HepG2 (cell line): ENCODE measurements around the gene CMPK1. TPM values are rescaled to one million over a fixed set of nuclear protein-coding genes. Genes with fewer than 3 reads are reported as not detected.

Source experiments
- ATAC-seq: fragments of 200-7000 bp; cut with Tn5 transposase; 3 replicates; pipeline ENCODE4 v1.9.1; 2020; ENCODE audit warnings: mild to moderate bottlenecking, moderate library complexity
- BruUV-seq: library from RNA; stranded (reverse); fragments of 400-500 nt; replicated peaks from 2 replicates; lab custom pipeline; 2021; lab: Mats Ljungman, UMichigan
- CTCF ChIA-PET: fragments of 300-600 bp; formaldehyde crosslinking; extraction: SDS; loops from one replicate; lab custom pipeline; 2021; ENCODE audit warnings: low total read pairs, inconsistent platforms, low intra/inter-chr PET ratio; lab: Yijun Ruan, JAX
- POLR2A ChIA-PET: fragments of 350-600 bp; sonication (Branson Sonifier 250); formaldehyde crosslinking; loops from one replicate; lab custom pipeline; 2020; ENCODE audit warnings: antibody characterized with exemption, inconsistent platforms; lab: Yijun Ruan, JAX
- DNase-seq: peaks from one replicate; pipeline ENCODE4 v3.0.0-alpha.2; 2015; ENCODE audit warnings: low spot score
- FAIRE-seq: peaks from 3 replicates; lab custom pipeline; 2011; peaks lifted over from hg19 to GRCh38; lab: Jason Lieb, UNC
- H2AFZ ChIP-seq: one replicate; pipeline ENCODE4 v1.6.1; 2011; ENCODE audit warnings: low read length, inconsistent platforms
- H3K27ac ChIP-seq: fragments of 300-600 bp; 3 replicates; pipeline ENCODE4 v1.8.0; 2011; ENCODE audit warnings: mixed run types, mild to moderate bottlenecking, mixed read lengths, low read length, inconsistent platforms; ENCODE audit not compliant: insufficient read depth; ENCODE audit errors: extremely low read length
- H3K27me3 ChIP-seq, 2 experiments: fragments of 200-600 bp in 1 of 2; 2 replicates in 1 of 2; 3 replicates in 1 of 2; pipeline versions ENCODE4 v1.6.0 to v1.8.0; 2011; ENCODE audit warnings: low read length in 2 of 2, mild to moderate bottlenecking in 2 of 2, moderate library complexity in 2 of 2, inconsistent platforms in 1 of 2; ENCODE audit not compliant: insufficient read depth in 2 of 2, control insufficient read depth in 1 of 2
- H3K36me3 ChIP-seq, 2 experiments: fragments of 200-600 bp in 1 of 2; replicated peaks in 1 of 2; 2 replicates in 1 of 2; 3 replicates in 1 of 2; pipeline versions ENCODE4 v1.5.1 to v1.8.0; 2011; ENCODE audit warnings: low read length in 2 of 2, inconsistent platforms in 1 of 2; ENCODE audit not compliant: insufficient read depth in 2 of 2, control insufficient read depth in 1 of 2
- H3K4me1 ChIP-seq: 2 replicates; pipeline ENCODE4 v1.5.1; 2012; ENCODE audit warnings: low read length, inconsistent platforms; ENCODE audit not compliant: insufficient read depth
- H3K4me2 ChIP-seq: 2 replicates; pipeline ENCODE4 v1.6.0; 2011; ENCODE audit warnings: low read depth, low read length, inconsistent platforms
- H3K4me3 ChIP-seq, 3 experiments: fragments of 200-600 bp in 1 of 3; sonication (generic), shearing (Covaris generic) in 1 of 3; replicated peaks in 1 of 3; 2 replicates each; pipeline ENCODE4 v1.5.1; 2011 to 2016; ENCODE audit warnings: low read length in 3 of 3, inconsistent platforms in 2 of 3, low read depth in 2 of 3, mild to moderate bottlenecking in 2 of 3, control low read depth in 1 of 3, mixed read lengths in 1 of 3; ENCODE audit not compliant: insufficient read depth in 1 of 3
- H3K79me2 ChIP-seq: one replicate; pipeline ENCODE4 v1.6.1; 2011; ENCODE audit warnings: low read length, inconsistent platforms; ENCODE audit not compliant: insufficient read depth
- H3K9ac ChIP-seq: 2 replicates; pipeline ENCODE4 v1.6.0; 2011; ENCODE audit warnings: mild to moderate bottlenecking, low read depth, low read length, inconsistent platforms; ENCODE audit not compliant: insufficient read depth
- H3K9me3 ChIP-seq: 2 replicates; pipeline ENCODE4 v1.5.1; 2012; ENCODE audit warnings: mild to moderate bottlenecking, low read length
- H4K20me1 ChIP-seq: 2 replicates; pipeline ENCODE4 v1.6.0; 2011; ENCODE audit warnings: inconsistent platforms, mild to moderate bottlenecking, low read length, moderate library complexity; ENCODE audit not compliant: insufficient read depth
- AKAP8 ChIP-seq: sonication (generic); formaldehyde crosslinking; IDR thresholded peaks from 2 replicates; pipeline ENCODE4 v1.5.1; 2020; ENCODE audit warnings: mild to moderate bottlenecking, missing genetic modification reagents
- CEBPB ChIP-seq: IDR thresholded peaks from 2 replicates; pipeline ENCODE4 v1.6.1; 2011; ENCODE audit warnings: low read depth, low read length, improper control_type of control experiment, borderline replicate concordance
- CEBPG ChIP-seq: IDR thresholded peaks from 2 replicates; pipeline ENCODE4 v1.6.1; 2016
- FLYWCH1 ChIP-seq: sonication (generic); formaldehyde crosslinking; IDR thresholded peaks from 2 replicates; pipeline ENCODE4 v1.8.1; 2023; ENCODE audit warnings: mild to moderate bottlenecking, missing genetic modification reagents
- HDAC1 ChIP-seq: sonication (generic); formaldehyde crosslinking; IDR thresholded peaks from 2 replicates; pipeline ENCODE4 v1.5.1; 2020; ENCODE audit warnings: mild to moderate bottlenecking, missing genetic modification reagents
- NCOR1 ChIP-seq: fragments of 200-600 bp; sonication (generic); IDR thresholded peaks from 2 replicates; pipeline ENCODE4 v1.7.0; 2017; ENCODE audit warnings: antibody characterized with exemption, low read length, borderline replicate concordance
- NPAS2 ChIP-seq: sonication (generic); formaldehyde crosslinking; IDR thresholded peaks from 2 replicates; pipeline ENCODE4 v1.8.0; 2022; ENCODE audit warnings: mild to moderate bottlenecking, missing genetic modification reagents, borderline replicate concordance
- NR2F2 ChIP-seq: IDR thresholded peaks from 2 replicates; pipeline ENCODE4 v1.6.1; 2012; ENCODE audit warnings: low read depth, inconsistent platforms, borderline replicate concordance
- PITX1 ChIP-seq: sonication (generic); formaldehyde crosslinking; IDR thresholded peaks from 2 replicates; pipeline ENCODE4 v1.5.1; 2020; ENCODE audit warnings: mild to moderate bottlenecking, missing genetic modification reagents
- POLR2A ChIP-seq, 2 experiments: IDR thresholded peaks; 2 replicates each; pipeline ENCODE4 v1.6.1; 2011; ENCODE audit warnings: low read depth in 2 of 2, low read length in 2 of 2, mild to moderate bottlenecking in 1 of 2, moderate library complexity in 1 of 2; ENCODE audit not compliant: insufficient read depth in 1 of 2
- RAD21 ChIP-seq: fragments of 450-650 bp; formaldehyde crosslinking; IDR thresholded peaks from 2 replicates; pipeline ENCODE4 v1.5.0; 2020; ENCODE audit warnings: mild to moderate bottlenecking
- SALL1 ChIP-seq: sonication (generic); formaldehyde crosslinking; IDR thresholded peaks from 2 replicates; pipeline ENCODE4 v1.8.0; 2022; ENCODE audit warnings: mild to moderate bottlenecking, missing genetic modification reagents
- SMARCE1 ChIP-seq: fragments of 450-650 bp; IDR thresholded peaks from 2 replicates; pipeline ENCODE4 v1.6.1; 2017; ENCODE audit warnings: borderline replicate concordance
- ZFP37 ChIP-seq: sonication (generic); formaldehyde crosslinking; IDR thresholded peaks from 2 replicates; pipeline ENCODE4 v1.4.0; 2020; ENCODE audit warnings: missing genetic modification reagents, borderline replicate concordance
- ZNF431 ChIP-seq: sonication (generic); formaldehyde crosslinking; IDR thresholded peaks from 2 replicates; pipeline ENCODE4 v1.9.0; 2022; ENCODE audit warnings: missing genetic modification reagents, low read depth, mild to moderate bottlenecking, borderline replicate concordance
- ZNF468 ChIP-seq: sonication (generic); formaldehyde crosslinking; IDR thresholded peaks from 2 replicates; pipeline ENCODE4 v1.8.0; 2022; ENCODE audit warnings: mild to moderate bottlenecking, moderate library complexity, missing genetic modification reagents
- ZNF598 ChIP-seq: sonication (generic); formaldehyde crosslinking; IDR thresholded peaks from 2 replicates; pipeline ENCODE4 v1.5.1; 2020; ENCODE audit warnings: mild to moderate bottlenecking, missing genetic modification reagents, borderline replicate concordance
- ZNF841 ChIP-seq: sonication (generic); formaldehyde crosslinking; IDR thresholded peaks from 2 replicates; pipeline ENCODE4 v1.8.1; 2023; ENCODE audit warnings: missing genetic modification reagents, borderline replicate concordance
- WGBS: methylation state at CpG from one replicate; pipeline ENCODE4 v1.1.6; 2017; ENCODE audit warnings: low lambda C conversion rate; 5-methylcytosine and 5-hydroxymethylcytosine counted together
- in situ Hi-C: cut with HindIII; loops from 2 replicates; pipeline ENCODE4 v1.10.0; 2017; ENCODE audit warnings: low pct_unique_long_range_greater_than_20kb; ENCODE audit not compliant: extremely low pct_ligation_motif_present
- intact Hi-C: fragments of 100-400 bp; cut with micrococcal nuclease; formaldehyde crosslinking; loops from one replicate; pipeline ENCODE4 v1.10.0; 2022; ENCODE audit not compliant: unreplicated experiment
- polyA plus RNA-seq, 8 experiments: library from polyadenylated mRNA; depleted of rRNA in 3 of 8; stranded (reverse) in 7 of 8; unstranded in 1 of 8; fragments of >200 nt; fragmentation: Illumina TruSeq in 4 of 8; extraction: Trizol in 4 of 8; gene quantifications; 2 replicates each; pipeline versions ENCODE4 v1.2.1 to v1.2.3, GENCODE V29; 2011 to 2016; ENCODE audit warnings: low read depth in 4 of 8, missing spikeins in 1 of 8, mixed read lengths in 1 of 8; ENCODE audit not compliant: insufficient read depth in 1 of 8
- total RNA-seq, 5 experiments: library from RNA; depleted of rRNA; stranded (reverse); fragments of >200 nt; fragmentation: Illumina TruSeq; extraction: Trizol; gene quantifications; 2 replicates each; pipeline ENCODE4 v1.2.3, GENCODE V29; 2016; ENCODE audit warnings: low read depth in 1 of 5
- TF ChIP-seq, protein P1 (sequence below): sonication (generic); IDR thresholded peaks from 2 replicates; pipeline ENCODE4 v1.6.1; 2016; ENCODE audit warnings: low read depth, borderline replicate concordance
- TF ChIP-seq, protein P2 (sequence below): sonication (generic); formaldehyde crosslinking; conservative IDR thresholded peaks from 2 replicates; pipeline ENCODE4 v1.4.0; 2020; ENCODE audit warnings: missing genetic modification reagents
- TF ChIP-seq, protein P3 (sequence below): sonication (generic); formaldehyde crosslinking; IDR thresholded peaks from 2 replicates; pipeline ENCODE4 v1.5.1; 2020; ENCODE audit warnings: missing genetic modification reagents, mild to moderate bottlenecking, borderline replicate concordance

The CMPK1 gene
- total and polyA plus RNA-seq, 2 of the 13 experiments (the other 11 are each of a cell fraction or from before 2014, with no cell fraction given), result 38.3 to 92.0 TPM

DNA sequence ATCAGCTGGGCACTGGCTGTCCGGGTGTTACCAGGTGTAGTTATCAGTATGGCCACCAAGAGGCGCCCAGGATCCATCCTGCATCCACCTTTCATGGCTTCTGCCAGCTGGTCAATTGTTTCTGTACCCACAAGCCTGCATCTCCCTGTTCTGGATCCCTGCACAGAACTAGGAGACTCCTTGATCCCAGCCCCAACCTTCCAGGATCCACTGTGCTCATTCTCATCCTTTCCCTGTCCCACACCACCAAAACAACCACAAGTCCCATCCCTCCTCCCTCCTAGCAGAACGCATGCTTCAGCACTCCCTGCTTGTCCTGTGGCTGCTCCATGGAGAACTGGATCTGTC, 55.3 kb downstream of the CMPK1 start (continued):
- TF ChIP-seq ZNF841 (CRISPR knock-in tag) (no peak), PITX1 (CRISPR knock-in tag) (0 out of 2 replicates have a peak, but pooled peaks have one; percentile 38), AKAP8 (CRISPR knock-in tag) (0 out of 2 replicates have a peak, but pooled peaks have one; percentile 36), FLYWCH1 (no peak), NR2F2 (no peak), SALL1 (CRISPR knock-in tag) (peak; percentile 41; the same call in 1 of the 2 replicates), ZNF598 (CRISPR knock-in tag) (no peak), RAD21 (CRISPR knock-in tag) (peak; percentile 81), POLR2A (IDR thresholded peaks at IDR 0.05; ENCODE audit: insufficient read depth in 1 of 2, low read depth in 2 of 2, low read length in 2 of 2) (no peak; a peak in 1 of 4 replicates)
- TF ChIP-seq, protein P1, sequence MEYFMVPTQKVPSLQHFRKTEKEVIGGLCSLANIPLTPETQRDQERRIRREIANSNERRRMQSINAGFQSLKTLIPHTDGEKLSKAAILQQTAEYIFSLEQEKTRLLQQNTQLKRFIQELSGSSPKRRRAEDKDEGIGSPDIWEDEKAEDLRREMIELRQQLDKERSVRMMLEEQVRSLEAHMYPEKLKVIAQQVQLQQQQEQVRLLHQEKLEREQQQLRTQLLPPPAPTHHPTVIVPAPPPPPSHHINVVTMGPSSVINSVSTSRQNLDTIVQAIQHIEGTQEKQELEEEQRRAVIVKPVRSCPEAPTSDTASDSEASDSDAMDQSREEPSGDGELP, result peak; percentile 84

DNA sequence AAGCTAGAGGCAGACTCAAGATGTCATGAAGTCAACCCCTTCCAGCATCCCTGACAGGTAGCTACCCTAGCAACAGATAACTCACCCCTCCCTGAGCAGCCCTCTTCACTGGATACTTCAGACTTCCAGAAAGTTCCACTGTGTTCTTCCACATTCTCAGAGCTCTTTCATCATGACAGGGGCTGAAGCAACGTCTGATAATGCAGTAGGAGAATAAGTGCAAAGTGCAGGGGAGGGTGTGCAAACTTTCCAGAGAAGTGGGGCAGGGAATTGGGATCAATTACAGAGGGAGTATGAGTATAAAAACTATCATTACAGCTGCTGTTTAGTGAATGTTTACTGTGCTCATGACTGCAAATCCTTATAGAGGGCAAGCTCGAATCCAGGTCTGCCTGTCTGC, 56.1 kb downstream of the CMPK1 start:
- DNase-seq (peak; percentile 56), ATAC-seq (peak; percentile 12), FAIRE-seq (no peak)
- Histone ChIP-seq H3K79me2 (no peaks in the 10 kb centered on the region), H3K9me3 (no peaks in the 10 kb centered on the region), H2AFZ (no peak overlapping the region), H3K4me2 (no peak overlapping the region), H4K20me1 (no peaks in the 10 kb centered on the region), H3K4me3 (no peak overlapping the region), H3K36me3 (no peaks in the 10 kb centered on the region), H3K27me3 (no peaks in the 10 kb centered on the region), H3K4me1 (peaks cover 48% of the 10 kb centered on the region), H3K9ac (no peak overlapping the region), H3K27ac (peak overlapping the region; percentile 75)
- WGBS, result 24% methylated on average over 2 of the region's 2 CpGs
- intact Hi-C loops (loop anchor here (5.0 kb wide), 1 partner anchor 338 kb away; no protein-coding TSS in a partner anchor), in situ Hi-C loops (loop anchor here (5.0 kb wide), 1 partner anchor 33 kb away; no protein-coding TSS in a partner anchor)
- ChIA-PET CTCF (interaction anchor here (1.5 kb wide), 1 partner anchor 34 kb away, joined by 13 read pairs; no protein-coding TSS in a partner anchor), POLR2A (interaction anchor here (1.0 to 1.9 kb wide), 2 partner anchors 48 to 56 kb away, joined by 5 to 7 read pairs; partner anchors contain the start of genes CMPK1 and FOXD2)
- no TSS peak for BruUV-seq
- TF ChIP-seq NPAS2 (CRISPR knock-in tag) (no peak), ZFP37 (CRISPR knock-in tag) (no peak), HDAC1 (CRISPR knock-in tag) (no peak), NCOR1 (0 out of 2 replicates have a peak, but pooled peaks have one; percentile 22), ZNF431 (CRISPR knock-in tag) (no peak), CEBPG (CRISPR knock-in tag) (peak; percentile 33; the same call in 1 of the 2 replicates), SMARCE1 (no peak), ZNF468 (CRISPR knock-in tag) (no peak), CEBPB (peak; percentile 75; the same call in 1 of the 2 replicates)
- TF ChIP-seq, protein P2, sequence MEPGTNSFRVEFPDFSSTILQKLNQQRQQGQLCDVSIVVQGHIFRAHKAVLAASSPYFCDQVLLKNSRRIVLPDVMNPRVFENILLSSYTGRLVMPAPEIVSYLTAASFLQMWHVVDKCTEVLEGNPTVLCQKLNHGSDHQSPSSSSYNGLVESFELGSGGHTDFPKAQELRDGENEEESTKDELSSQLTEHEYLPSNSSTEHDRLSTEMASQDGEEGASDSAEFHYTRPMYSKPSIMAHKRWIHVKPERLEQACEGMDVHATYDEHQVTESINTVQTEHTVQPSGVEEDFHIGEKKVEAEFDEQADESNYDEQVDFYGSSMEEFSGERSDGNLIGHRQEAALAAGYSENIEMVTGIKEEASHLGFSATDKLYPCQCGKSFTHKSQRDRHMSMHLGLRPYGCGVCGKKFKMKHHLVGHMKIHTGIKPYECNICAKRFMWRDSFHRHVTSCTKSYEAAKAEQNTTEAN, result no peak
- TF ChIP-seq, protein P3, sequence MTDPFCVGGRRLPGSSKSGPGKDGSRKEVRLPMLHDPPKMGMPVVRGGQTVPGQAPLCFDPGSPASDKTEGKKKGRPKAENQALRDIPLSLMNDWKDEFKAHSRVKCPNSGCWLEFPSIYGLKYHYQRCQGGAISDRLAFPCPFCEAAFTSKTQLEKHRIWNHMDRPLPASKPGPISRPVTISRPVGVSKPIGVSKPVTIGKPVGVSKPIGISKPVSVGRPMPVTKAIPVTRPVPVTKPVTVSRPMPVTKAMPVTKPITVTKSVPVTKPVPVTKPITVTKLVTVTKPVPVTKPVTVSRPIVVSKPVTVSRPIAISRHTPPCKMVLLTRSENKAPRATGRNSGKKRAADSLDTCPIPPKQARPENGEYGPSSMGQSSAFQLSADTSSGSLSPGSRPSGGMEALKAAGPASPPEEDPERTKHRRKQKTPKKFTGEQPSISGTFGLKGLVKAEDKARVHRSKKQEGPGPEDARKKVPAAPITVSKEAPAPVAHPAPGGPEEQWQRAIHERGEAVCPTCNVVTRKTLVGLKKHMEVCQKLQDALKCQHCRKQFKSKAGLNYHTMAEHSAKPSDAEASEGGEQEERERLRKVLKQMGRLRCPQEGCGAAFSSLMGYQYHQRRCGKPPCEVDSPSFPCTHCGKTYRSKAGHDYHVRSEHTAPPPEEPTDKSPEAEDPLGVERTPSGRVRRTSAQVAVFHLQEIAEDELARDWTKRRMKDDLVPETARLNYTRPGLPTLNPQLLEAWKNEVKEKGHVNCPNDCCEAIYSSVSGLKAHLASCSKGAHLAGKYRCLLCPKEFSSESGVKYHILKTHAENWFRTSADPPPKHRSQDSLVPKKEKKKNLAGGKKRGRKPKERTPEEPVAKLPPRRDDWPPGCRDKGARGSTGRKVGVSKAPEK (CRISPR knock-in tag), result no peak
